CD4-positive, alpha-beta T cell treated with Interleukin-21 for 1 hour (primary cell): ENCODE results near the gene ZNF770.
"Not testable (repeated sequence)": the region's sequence is repeated elsewhere in the genome, so short reads cannot be mapped to it uniquely, and the experiment has no call there.

Source experiments
- DNase-seq: peaks from one replicate; pipeline ENCODE4 v3.0.0-alpha.2; 2020

The ZNF770 gene

GRCh38 chr15:34970098-34970643 lies 17.9 kb downstream of the ZNF770 start:
- not testable (repeated sequence) for DNase-seq

- peak; percentile 94 for DNase-seq
Observed at GRCh38 chr15:34969340-34970097, 18.6 kb downstream of the ZNF770 start, which contains the start of gene AQR. TSS of gene AQR (minus strand) at chr15:34969742. CDS start at chr15:34969613, 129 bp downstream.

- DNase-seq: no peak
Observed at GRCh38 chr15:34964277-34964676, 23.8 kb downstream of the ZNF770 start.

- no peak for DNase-seq
Observed at GRCh38 chr15:34953851-34954250, 34.2 kb downstream of the ZNF770 start.

- no peak for DNase-seq
Observed at GRCh38 chr15:34952481-34952880, 35.6 kb downstream of the ZNF770 start.

GRCh38 chr15:34951993-34952392 lies 36.1 kb downstream of the ZNF770 start:
- DNase-seq: no peak

GRCh38 chr15:34944936-34945335 lies 43.2 kb downstream of the ZNF770 start:
- no peak for DNase-seq

- DNase-seq: no peak
Observed at GRCh38 chr15:34943711-34944110, 44.4 kb downstream of the ZNF770 start.

GRCh38 chr15:34943264-34943663 lies 44.8 kb downstream of the ZNF770 start:
- DNase-seq: not testable (repeated sequence)

GRCh38 chr15:34942363-34942762 lies 45.7 kb downstream of the ZNF770 start:
- no peak for DNase-seq

GRCh38 chr15:34941831-34942230 lies 46.3 kb downstream of the ZNF770 start:
- no peak for DNase-seq

GRCh38 chr15:34941185-34941698 lies 46.8 kb downstream of the ZNF770 start:
- DNase-seq: no peak

- no peak for DNase-seq
Observed at GRCh38 chr15:34933432-34933975, 54.6 kb downstream of the ZNF770 start.

- DNase-seq: not testable (repeated sequence)
Observed at GRCh38 chr15:34928349-34928748, 59.7 kb downstream of the ZNF770 start.
